Fibroblast of the aortic adventitia (primary cell): ENCODE data around the gene RSPO4. TPM values are rescaled to one million over a fixed set of nuclear protein-coding genes. Genes with fewer than 3 reads are reported as not detected.

Experiments
- DNase-seq: peaks from one replicate; pipeline ENCODE4 v3.0.0-alpha.2; 2010; ENCODE audit warnings: low read depth
- H3K4me3 ChIP-seq: 2 replicates; pipeline ENCODE4 v1.5.1; 2011; ENCODE audit warnings: low read depth, mild to moderate bottlenecking, control low read depth, low read length, moderate library complexity
- total RNA-seq: library from RNA; depleted of rRNA; stranded (reverse); fragments of >200 nt; gene quantifications from 2 replicates; pipeline ENCODE4 v1.2.3, GENCODE V29; 2012; ENCODE audit warnings: low replicate concordance
- TF ChIP-seq, protein P1 (sequence below): IDR thresholded peaks from 2 replicates; pipeline ENCODE4 v1.5.1; 2011; ENCODE audit warnings: mild to moderate bottlenecking, low read length, control low read depth, inconsistent platforms; ENCODE audit not compliant: insufficient read depth

RSPO4 gene
- total RNA-seq, 1 donor, result not detected

DNA sequence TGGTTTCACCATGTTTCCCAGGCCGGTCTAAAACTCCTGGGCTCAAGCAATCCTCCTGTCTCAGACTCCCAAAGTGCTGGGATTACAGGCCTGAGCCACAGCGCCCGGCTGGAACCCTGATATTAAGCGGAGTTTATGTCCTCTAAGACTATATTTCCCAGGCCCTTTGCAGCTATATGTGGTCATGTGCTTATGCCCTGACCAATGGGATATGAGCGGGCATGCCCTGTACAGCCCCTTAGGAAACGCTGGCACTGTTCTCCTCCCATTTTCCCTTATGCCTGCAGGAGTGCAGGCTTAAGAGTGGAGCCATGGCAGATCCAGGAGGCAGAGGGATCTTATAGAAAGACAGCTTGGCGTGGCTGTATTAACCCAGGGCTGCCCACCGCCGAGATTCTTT is 29.9 kb downstream of the RSPO4 start:
- TF ChIP-seq, protein P1, sequence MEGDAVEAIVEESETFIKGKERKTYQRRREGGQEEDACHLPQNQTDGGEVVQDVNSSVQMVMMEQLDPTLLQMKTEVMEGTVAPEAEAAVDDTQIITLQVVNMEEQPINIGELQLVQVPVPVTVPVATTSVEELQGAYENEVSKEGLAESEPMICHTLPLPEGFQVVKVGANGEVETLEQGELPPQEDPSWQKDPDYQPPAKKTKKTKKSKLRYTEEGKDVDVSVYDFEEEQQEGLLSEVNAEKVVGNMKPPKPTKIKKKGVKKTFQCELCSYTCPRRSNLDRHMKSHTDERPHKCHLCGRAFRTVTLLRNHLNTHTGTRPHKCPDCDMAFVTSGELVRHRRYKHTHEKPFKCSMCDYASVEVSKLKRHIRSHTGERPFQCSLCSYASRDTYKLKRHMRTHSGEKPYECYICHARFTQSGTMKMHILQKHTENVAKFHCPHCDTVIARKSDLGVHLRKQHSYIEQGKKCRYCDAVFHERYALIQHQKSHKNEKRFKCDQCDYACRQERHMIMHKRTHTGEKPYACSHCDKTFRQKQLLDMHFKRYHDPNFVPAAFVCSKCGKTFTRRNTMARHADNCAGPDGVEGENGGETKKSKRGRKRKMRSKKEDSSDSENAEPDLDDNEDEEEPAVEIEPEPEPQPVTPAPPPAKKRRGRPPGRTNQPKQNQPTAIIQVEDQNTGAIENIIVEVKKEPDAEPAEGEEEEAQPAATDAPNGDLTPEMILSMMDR, result no peak
- DNase-seq, result no peak
- no peak overlapping the region for H3K4me3 ChIP-seq

DNA sequence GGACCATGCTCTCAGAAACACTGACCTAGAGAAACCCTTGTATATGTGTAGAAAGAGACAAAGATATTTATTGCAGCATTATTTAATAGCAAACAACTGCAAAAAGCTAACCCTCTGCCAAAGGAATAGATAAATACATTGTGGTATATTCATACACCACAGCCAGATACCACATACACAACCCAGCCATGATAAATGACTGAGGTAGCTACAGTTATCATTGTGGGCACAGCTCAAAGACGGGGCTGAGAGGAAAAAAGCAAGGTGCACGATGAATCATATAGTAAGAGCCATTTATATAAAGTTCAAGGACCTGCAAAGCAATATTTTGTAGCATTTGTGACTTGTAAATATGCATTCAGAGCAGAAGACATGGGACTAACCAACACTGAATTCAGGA is 30.8 kb downstream of the RSPO4 start:
- TF ChIP-seq, protein P1, result no peak
- H3K4me3 ChIP-seq, result no peak overlapping the region
- DNase-seq, result no peak

DNA sequence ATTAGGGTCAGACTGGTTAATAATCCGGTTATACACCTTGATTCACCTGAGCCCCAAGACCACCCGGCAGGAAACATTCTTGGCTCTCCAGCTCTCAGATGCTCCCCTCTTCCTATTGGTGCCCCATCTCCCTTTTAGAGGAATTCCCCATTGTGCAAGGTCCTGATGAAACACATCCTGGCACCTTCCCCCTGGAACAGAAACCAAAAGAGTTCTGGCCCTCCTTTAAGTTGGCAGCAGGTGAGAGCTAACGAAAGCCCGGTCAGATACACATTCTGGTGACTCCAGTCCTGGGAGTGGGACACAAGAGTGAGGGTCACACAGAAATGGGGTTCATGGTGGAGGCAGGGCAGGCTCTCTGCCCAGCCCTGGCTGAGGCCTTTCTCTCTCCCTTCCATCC is 32.2 kb downstream of the RSPO4 start:
- no peak overlapping the region for H3K4me3 ChIP-seq
- no peak for DNase-seq
- TF ChIP-seq, protein P1, result no peak

DNA sequence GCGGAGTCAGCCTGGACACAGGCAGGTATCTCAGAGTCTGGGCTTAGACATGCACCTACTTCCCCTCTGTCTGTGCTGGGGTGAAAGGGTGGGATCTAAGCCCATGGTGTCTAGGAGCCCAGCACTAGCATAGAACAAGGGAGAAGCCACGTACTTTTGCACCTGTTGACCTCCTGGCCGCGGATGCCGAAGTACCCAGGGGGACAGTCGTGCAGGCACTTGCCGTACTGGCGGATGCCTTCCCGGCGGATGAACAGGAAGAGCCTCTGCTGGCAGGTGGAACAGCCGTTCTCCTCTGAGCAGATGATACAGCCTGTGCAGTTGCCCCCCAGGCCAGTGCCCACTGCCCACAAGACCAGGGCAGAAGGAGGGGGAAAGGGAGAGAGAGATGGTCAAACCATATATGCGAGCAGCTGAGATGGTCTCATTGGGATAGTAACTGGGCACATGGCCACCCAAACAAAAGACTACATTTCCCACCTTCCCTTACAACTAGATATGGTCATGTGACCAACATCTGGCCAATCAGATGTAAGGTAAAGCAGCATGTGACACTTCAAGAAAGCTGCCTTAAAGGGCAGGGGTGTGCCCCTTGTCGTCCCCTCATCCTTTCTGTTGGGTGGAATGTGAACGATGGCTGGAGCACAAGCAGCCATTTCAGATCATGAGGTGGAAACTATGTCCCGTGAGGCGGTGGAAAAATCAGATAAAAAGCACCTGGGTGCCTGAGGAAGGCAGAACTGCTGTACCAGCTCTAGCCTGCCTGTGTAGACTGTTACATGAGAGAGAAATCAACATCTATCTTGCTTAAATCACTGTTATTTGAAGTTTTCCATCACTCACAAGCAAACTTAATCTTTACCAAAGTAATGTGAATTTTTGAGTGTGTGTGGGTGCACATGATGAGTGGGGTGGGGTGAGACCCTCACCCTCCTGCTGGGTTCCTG is 34.0 kb downstream of the RSPO4 start:
- DNase-seq, result peak; percentile 39
- TF ChIP-seq, protein P1, result no peak
- no peak overlapping the region for H3K4me3 ChIP-seq

DNA sequence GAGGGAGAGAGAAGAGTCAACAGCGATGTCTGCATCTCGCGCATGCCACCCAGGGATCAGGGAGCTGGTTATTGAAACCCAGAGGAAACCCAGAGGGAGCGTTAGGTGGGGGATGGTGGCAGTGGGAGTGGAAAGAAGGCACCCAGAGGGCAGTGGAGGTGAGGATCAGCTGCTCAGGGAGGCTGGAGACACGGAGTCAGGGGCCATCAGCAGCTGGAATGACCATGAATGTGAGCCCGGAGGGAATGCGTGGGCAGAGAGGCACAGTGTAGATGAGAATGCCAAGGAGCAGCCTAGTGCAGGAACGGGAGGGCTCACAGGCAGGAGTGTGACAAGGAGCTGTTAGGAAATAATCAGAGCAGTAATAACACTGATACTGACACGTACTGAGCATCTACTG is 36.2 kb downstream of the RSPO4 start:
- no peak overlapping the region for H3K4me3 ChIP-seq

DNA sequence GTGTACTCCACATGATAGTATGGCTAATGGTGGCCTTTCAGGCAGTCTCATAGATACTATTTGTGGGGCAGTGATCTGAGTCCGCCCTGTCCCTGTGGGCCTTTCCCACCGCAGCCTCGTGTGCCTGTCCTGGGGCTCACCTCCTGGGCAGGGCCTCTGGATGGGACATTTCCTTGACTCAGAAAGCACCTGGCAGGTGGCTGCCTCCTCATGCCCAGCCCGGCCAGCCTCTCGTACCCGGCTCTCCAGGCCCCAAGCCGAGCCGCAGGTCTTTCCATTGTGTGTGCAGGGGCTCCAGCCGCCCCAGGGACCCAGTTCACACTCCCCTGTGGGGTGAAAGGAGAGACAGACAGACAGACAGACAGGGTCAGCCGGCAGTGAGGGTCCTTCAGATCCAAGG is 38.3 kb downstream of the RSPO4 start:
- no peak for DNase-seq
- H3K4me3 ChIP-seq, result no peak overlapping the region
- TF ChIP-seq, protein P1, result no peak

More for the DNA sequence above, 36.2 kb downstream of the RSPO4 start:
- TF ChIP-seq, protein P1, result no peak
- DNase-seq, result no peak
